Activated T-helper 1 cell treated with anti-CD3 and anti-CD28 coated beads, Interleukin-2, amount 50 U/mL, for 16 hours (primary cell): Measurements from ENCODE around the gene DENND1A.

Experiments
- DNase-seq, 2 donors: peaks; one replicate each; pipeline ENCODE4 v3.0.0-alpha.2; 2020; ENCODE audit warnings: low read depth in 1 of 2, low spot score in 1 of 2

The DENND1A gene

DNA sequence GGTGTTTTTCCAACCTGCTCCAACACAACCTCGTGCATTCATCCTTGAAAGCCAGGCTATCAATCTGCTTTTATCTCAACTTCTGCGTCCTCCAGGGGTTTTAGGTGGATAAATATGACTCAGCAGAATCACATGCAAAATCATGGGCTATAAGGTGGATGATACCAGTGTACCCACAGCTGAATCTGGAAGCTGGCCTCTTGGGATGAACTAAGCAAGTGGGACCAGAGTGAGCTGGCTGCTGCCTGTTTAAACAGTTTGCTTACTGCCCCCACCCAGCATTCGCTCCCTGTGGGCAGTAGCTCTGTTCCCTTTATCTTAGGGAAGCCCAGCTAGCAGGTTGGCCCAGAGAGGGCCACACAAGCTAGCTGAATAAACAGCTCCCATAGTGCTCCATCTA is 379.9 kb downstream of the DENND1A start:
- no peak for DNase-seq

GRCh38 chr9:123548741-123549545 is 381.0 kb downstream of the DENND1A start:
- no peak for DNase-seq

- no peak for DNase-seq
Measured at GRCh38 chr9:123544007-123544827, 385.7 kb downstream of the DENND1A start.

GRCh38 chr9:123543492-123543891 is 386.4 kb downstream of the DENND1A start:
- DNase-seq, result no peak

DNA sequence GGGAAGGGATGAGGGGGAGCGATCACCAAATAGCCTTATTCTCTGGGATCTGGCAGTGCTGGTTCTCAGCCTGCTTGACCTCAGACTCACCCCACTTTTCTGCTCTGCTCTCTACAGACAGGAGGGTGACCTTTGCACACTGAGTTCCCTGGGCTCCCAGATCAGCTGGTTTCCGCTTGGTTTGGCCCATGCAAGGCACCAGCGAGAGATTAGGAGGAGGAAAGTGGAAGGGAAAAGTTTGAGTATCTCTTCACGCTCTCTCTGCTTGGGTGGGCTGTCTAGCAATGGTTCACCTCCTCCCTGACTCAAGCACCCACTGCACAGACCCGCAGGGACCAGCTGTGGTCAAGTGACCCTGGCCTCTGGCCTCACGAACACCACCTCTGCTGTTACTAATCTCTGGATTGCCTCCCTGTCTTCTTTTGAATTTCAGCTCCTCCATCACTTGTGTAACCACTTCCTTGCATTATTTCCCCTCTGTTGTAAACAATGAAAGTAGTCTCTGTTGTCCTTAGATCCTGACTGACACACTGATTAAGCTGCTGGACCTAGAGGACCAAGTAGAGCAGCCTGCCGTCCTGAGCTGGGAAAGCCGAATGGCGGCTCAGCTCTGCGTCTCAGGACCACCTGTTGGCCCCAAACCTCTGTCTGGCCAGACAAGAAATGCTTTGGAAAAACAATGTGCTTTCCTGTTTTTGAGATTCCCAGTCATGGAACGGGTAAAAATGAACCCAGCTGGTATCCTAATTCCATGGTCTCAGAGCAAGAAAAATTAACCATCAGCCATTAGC is 387.3 kb downstream of the DENND1A start:
- no peak for DNase-seq

GRCh38 chr9:123541411-123541810 is 388.5 kb downstream of the DENND1A start:
- DNase-seq, result no peak

DNA sequence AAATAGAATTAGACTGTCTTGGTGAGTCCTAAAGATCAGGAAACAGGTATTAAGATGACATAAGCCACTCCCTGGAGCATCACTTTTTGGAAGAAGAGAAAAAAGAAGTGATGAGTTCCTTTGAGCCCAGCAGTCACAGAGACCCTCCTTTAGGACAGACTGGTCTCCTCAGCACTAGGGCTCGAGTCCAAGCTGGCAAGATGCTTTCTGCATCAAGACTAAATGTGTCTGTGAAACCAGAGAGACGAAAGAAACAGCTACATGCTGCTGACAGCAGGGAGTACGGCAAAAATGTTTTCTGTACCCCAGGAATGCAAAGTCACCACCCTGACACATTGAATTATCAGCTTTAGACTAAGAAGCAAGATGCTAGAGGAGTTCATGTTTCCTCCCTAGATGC is 389.5 kb downstream of the DENND1A start:
- DNase-seq, result no peak

- no peak for DNase-seq
Measured at GRCh38 chr9:123537809-123538208, 392.1 kb downstream of the DENND1A start.

- no peak for DNase-seq
Measured at GRCh38 chr9:123536455-123536868, 393.5 kb downstream of the DENND1A start.

GRCh38 chr9:123534336-123534735 is 395.6 kb downstream of the DENND1A start:
- no peak for DNase-seq

- DNase-seq, result no peak
Measured at GRCh38 chr9:123530244-123530643, 399.7 kb downstream of the DENND1A start.

- no peak for DNase-seq
Measured at GRCh38 chr9:123528501-123528900, 401.4 kb downstream of the DENND1A start.

GRCh38 chr9:123527981-123528380 is 401.9 kb downstream of the DENND1A start:
- DNase-seq, result no peak

DNA sequence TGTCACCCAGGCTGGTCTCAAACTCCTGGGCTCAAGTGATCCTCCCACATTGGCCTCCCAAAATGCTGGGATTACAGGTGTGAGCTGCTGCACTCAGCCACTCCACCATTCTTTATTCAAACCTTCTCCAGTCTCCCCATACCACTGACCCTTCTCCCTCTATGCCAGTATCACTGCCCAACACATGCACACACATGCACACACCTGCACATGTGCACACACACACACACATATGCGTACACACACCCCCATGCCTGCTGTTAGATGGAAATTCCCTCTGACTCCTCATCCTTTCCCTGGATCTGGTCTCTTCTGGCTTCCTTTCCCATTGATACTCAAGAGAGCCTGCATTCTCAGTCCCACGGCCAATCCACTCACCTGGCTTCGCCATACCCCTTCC is 404.0 kb downstream of the DENND1A start:
- no peak for DNase-seq

DNA sequence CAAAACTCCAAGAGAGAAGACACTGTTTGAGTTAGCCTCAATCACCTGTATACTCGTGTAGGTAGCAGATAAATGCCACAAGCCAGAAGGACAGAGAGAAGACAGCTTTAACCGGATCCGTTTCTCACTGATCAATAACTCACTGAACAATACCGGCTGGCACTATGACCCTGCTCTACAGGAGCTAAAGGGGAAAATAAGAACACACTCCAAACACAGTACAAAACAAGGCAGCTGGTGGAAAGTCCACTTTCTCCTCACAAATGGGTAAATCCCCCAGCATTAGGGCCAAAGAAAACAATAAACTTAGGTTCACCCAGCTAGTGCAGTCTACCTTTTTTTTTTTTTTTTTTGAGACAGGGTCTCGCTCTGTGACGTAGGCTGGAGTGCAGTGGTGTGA is 404.5 kb downstream of the DENND1A start:
- no peak for DNase-seq

DNA sequence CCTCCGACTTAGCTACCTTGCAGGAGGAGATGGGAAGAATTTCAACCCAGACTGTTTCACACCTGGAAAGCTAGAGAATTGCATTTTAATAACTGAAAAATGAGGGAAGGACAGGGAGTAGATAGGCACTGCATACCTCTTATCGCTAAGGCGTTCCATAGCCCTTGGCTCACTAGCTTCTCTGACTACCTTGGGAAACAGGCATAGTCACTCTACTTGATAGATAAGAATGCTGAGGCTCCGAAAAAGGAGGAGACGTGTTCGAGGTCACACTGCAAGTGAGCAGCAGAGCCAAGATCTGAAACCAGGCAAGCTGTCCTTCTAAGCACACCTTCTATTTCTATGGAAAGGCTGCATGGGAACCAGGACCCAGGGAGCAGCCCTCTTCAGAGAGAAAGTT is 405.1 kb downstream of the DENND1A start:
- no peak for DNase-seq

DNA sequence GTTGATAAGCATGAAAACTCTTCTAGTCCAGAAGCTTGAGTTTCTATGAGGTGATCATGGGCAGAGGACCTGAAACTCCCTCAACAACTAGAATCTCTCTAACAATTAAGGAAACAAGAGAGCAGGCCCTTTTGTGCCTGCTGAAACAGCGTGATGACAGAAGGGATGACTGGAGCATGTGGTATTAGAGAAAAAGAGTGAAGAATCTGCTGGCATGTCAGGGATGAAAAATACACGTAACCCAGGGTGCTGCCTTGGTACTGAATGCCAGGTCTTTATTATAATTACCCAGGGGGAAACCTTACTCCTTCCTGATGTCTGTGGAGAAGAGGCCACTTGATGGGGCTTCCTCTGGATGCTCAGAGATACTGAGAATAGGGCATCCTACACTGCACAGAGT is 406.1 kb downstream of the DENND1A start:
- DNase-seq, result no peak

DNA sequence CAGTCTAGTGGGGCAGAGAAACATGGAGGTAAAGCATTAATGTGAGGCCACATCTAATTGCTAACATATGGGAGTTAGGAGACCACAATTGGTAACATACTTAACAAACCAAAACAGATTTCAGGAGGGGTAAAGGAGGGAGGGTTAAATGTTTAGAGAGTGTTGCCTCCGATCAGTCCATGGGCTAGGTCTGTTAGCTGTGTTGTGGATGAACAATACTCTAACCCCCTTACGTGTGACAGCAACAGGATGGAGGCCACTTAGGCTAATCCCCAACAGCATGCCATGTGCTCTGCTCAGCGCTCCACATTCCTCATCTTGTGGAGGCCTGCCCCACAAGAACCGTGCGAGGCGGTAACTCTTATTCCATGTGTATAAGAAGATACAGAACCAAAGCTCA is 406.9 kb downstream of the DENND1A start:
- no peak for DNase-seq

DNA sequence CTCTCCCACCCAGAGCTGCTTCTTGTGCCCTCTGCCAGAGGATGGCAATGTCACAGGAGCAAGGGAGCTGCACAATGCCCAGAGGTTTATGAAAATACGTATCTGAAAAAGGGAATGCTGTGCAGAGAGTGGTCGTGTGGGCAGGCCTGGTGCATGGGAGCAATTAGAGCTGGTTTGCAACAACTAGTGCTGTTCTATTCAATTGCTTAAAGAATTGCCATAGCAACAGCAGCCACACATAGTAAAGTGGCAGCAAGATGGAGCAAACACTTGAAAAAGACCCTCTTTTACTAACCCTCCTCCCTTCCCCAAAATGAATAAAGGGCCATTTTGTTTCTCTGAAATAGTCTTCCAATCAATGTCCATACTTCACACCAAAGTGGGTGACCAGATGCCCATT is 407.7 kb downstream of the DENND1A start:
- DNase-seq, result no peak

DNA sequence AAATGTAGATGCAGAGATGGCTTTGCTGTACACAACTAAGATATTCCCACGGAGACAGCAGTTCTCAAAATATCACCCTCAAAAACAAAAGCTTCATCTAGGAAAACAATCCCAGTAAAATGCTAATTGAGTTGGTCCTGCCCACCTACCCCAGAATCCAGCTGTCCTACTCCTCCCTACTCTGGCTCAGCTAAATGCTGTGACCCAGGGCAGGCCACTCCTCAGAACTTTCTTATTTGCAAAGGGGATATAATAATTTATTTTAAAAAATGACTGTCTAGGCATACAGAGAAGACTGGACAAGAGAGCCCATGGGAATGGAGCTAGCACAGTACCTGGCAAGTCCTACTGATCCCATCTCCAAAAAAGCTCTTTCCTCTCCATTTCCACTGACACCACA is 411.6 kb downstream of the DENND1A start:
- DNase-seq, result no peak

DNA sequence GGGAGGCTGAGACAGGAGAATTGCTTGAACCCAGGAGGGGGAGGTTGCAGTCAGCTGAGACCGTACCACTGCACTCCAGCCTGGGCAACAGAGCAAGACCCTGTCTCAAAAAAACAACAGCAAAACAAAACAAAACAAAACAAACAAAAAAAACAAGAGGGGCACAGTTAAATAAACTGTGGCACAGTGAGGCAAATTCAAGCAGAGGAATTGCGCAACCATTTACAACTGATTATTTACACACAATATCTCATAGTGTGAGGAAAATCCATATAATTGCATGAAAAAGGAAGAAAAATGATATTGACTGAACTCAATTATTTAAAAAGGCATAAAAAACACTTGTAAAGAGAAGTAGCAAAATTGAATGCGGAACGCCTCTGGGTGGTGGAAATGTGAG is 412.4 kb downstream of the DENND1A start:
- no peak for DNase-seq

DNA sequence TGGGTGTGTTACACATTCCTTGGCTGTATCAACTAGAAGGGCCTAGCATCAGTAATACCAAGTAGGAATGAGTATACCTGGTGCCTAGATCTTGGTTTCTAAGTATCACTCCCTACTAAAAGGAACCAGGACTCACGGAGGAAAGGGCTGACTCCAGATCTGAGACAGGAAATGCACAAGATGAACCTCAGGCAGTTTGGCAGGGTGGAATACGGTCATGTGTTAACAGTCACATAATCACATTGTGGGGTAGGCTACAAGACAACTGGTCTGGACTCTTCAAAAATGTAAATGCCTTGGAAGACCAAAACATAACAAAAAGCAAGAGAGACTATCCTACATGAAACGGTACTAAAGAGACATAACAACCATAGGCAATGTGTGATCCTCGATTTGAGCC is 415.2 kb downstream of the DENND1A start:
- DNase-seq, result no peak
